Bronchial epithelial cell (primary cell): ENCODE measurements around the gene SPATS1. TPM values are rescaled to one million over a fixed set of nuclear protein-coding genes. Genes with fewer than 3 reads are reported as not detected.
A peak's percentile ranks its signal among the peaks of the same experiment; 100 is the strongest.

ENCODE experiments used
- DNase-seq: peaks from one replicate; pipeline ENCODE4 v3.0.0-alpha.2; 2010; ENCODE audit warnings: low read depth
- FAIRE-seq: peaks from 2 replicates; lab custom pipeline; 2011; peaks lifted over from hg19 to GRCh38; lab: Jason Lieb, UNC
- H3K27me3 ChIP-seq: 2 replicates; pipeline ENCODE4 v1.5.1; 2011; ENCODE audit warnings: low read length; ENCODE audit not compliant: control insufficient read depth, insufficient read depth
- H3K36me3 ChIP-seq: 2 replicates; pipeline ENCODE4 v1.5.1; 2011; ENCODE audit warnings: low read length; ENCODE audit not compliant: control insufficient read depth, insufficient read depth
- H3K4me3 ChIP-seq: 2 replicates; pipeline ENCODE4 v1.5.1; 2011; ENCODE audit warnings: mild to moderate bottlenecking, low read depth, low read length, control low read depth
- total RNA-seq: library from RNA; depleted of rRNA; stranded (reverse); fragments of >200 nt; gene quantifications from 2 replicates; pipeline ENCODE4 v1.2.1, GENCODE V29; 2014
- TF ChIP-seq, protein P1 (sequence below): IDR thresholded peaks from 2 replicates; pipeline ENCODE4 v1.5.1; 2011; ENCODE audit warnings: mild to moderate bottlenecking, moderate library complexity, low read length, control low read depth, inconsistent platforms; ENCODE audit not compliant: insufficient read depth, severe bottlenecking

Gene SPATS1
- total RNA-seq, 1 donor from 2014 or later: not detected

DNA sequence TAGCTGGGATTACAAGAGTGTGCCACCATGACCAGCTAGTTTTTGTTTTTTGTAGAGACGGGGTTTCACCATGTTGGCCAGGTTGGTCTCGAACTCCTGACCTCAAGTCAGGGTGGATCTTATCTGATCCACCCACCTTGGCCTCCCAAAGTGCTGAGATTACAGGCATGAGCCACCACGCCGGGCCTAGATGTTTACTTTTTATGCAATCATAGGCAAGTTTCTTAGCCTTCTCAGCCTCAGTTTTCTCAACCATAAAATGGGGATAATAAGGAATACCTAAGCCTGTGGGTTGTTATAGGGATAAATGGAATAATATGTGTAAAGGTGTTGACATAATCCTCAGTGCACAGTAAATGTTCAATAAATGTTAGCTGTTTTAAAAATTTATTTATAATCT, 9.8 kb downstream of the SPATS1 start:
- Histone ChIP-seq H3K27me3 (no peaks in the 10 kb centered on the region), H3K36me3 (no peaks in the 10 kb centered on the region), H3K4me3 (no peak overlapping the region)
- no peak for DNase-seq
- TF ChIP-seq, protein P1, sequence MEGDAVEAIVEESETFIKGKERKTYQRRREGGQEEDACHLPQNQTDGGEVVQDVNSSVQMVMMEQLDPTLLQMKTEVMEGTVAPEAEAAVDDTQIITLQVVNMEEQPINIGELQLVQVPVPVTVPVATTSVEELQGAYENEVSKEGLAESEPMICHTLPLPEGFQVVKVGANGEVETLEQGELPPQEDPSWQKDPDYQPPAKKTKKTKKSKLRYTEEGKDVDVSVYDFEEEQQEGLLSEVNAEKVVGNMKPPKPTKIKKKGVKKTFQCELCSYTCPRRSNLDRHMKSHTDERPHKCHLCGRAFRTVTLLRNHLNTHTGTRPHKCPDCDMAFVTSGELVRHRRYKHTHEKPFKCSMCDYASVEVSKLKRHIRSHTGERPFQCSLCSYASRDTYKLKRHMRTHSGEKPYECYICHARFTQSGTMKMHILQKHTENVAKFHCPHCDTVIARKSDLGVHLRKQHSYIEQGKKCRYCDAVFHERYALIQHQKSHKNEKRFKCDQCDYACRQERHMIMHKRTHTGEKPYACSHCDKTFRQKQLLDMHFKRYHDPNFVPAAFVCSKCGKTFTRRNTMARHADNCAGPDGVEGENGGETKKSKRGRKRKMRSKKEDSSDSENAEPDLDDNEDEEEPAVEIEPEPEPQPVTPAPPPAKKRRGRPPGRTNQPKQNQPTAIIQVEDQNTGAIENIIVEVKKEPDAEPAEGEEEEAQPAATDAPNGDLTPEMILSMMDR: no peak
- no peak for FAIRE-seq

DNA sequence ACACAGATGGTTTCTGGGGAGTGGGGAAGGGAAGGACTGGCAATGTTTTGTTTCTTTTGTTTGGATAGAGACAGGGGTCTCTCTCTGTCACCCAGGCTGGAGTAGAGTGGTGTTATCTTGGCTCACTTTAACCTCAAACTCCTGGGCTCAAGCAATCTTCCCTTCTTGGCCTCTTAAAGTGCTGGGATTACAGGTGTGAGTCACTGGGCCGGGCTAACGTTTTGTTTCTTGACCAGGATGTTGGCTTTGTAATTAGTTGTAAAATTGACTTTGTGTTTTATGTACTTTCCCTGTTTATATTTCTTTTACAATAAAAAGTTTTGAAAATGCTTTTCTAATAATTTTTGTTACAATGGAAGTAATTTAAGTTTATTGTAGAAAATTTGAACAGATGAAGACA, 10.9 kb downstream of the SPATS1 start:
- no peaks in the 10 kb centered on the region for H3K36me3 ChIP-seq
- TF ChIP-seq, protein P1: no peak
- peak; percentile 34 for DNase-seq
- no peak for FAIRE-seq
- H3K4me3 ChIP-seq: no peak overlapping the region
- no peaks in the 10 kb centered on the region for H3K27me3 ChIP-seq

DNA sequence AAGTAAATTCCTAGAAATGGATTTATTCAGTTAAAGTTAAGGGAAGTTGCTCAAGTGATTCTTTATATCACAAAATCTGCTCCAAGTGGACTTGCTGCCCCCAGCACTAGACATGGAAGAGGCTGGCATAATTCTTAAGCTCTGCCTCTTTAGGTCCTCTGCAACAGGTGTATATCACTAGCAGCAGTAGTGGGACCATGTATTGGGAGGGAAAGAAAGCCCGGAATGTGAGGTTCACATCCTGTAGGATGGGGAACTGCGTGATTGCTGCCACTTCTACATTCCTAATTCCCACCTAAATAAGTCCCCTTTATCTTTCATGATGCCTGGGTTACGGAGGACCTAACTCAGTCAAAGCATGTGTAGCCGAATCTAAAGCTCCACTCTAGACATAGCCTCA, 13.2 kb downstream of the SPATS1 start:
- Histone ChIP-seq H3K36me3 (no peaks in the 10 kb centered on the region), H3K4me3 (no peak overlapping the region), H3K27me3 (no peaks in the 10 kb centered on the region)
- FAIRE-seq: no peak
- TF ChIP-seq, protein P1: no peak
- DNase-seq: no peak

DNA sequence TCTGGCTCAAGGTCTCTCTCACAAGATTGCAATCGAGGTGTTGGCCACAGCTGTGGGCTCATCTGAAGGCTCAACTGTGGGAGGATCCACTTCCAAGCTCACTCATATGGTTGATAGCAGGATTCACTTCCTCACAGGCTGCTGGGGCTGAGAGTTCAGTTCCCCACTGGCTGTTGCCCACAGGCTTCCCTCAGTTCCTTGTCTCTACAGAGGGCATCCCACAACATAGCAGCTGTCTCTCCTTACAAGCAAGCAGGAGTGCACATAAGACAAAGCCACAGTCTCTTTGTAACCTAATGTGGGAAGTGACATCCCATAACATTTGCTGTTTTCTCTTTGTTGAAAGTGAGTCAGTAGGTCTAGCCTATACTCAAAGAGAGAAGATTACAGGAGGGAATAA, 14.0 kb downstream of the SPATS1 start:
- FAIRE-seq: no peak

DNA sequence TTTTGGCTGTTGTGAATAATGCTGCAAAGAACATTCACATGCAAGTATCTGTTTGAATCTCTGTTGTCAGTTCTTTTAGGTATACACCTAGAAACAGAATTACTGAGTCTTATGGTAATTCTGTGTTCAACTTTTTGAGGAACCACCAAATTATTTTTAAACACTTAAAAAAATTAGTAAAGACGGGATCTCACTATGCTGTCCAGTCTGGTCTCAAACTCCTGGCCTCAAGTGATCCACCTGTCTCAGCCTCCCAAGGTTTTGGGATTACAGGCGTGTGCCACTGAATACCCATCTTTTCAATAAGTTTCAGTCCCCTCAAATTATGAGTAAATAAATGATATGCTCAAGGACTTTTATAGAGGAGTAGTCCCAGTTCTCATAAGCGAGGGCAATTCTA, 17.5 kb downstream of the SPATS1 start:
- TF ChIP-seq, protein P1: no peak
- no peak for FAIRE-seq
- H3K27me3 ChIP-seq: no peaks in the 10 kb centered on the region
- H3K36me3 ChIP-seq: no peaks in the 10 kb centered on the region
- no peak overlapping the region for H3K4me3 ChIP-seq
- no peak for DNase-seq

More for the DNA sequence above, 14.0 kb downstream of the SPATS1 start:
- TF ChIP-seq, protein P1: no peak
- Histone ChIP-seq H3K27me3 (no peaks in the 10 kb centered on the region), H3K36me3 (no peaks in the 10 kb centered on the region), H3K4me3 (no peak overlapping the region)
- no peak for DNase-seq

DNA sequence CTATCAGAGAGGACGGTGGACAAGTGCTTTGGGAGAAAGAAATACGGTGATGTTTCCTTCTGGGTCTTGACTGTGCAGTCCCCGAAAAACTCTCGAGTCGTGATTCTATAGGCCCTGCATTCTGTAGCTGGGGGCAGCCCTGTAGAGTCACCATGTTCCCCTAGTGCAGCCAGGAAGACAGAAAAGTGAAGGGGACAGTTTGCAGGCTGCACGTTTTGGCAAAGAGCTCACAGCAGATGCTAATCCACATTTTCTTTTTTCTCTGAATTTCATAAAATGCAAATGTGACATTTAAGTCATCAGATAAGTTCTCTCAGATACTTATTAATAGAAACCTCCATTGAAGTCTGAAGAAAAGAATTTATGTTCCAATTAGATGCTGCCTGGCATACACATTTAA, 19.5 kb downstream of the SPATS1 start:
- Histone ChIP-seq H3K36me3 (no peaks in the 10 kb centered on the region), H3K4me3 (no peak overlapping the region), H3K27me3 (no peaks in the 10 kb centered on the region)
- FAIRE-seq (no peak), DNase-seq (no peak)
- TF ChIP-seq, protein P1: no peak
